Activated CD4-positive, alpha-beta T cell treated with anti-CD3 and anti-CD28 coated beads for 1 hour (primary cell): ENCODE data around the gene RTN4R.

Experiments used
- DNase-seq: peaks from one replicate; pipeline ENCODE4 v3.0.0-alpha.2; 2020

RTN4R gene

DNA sequence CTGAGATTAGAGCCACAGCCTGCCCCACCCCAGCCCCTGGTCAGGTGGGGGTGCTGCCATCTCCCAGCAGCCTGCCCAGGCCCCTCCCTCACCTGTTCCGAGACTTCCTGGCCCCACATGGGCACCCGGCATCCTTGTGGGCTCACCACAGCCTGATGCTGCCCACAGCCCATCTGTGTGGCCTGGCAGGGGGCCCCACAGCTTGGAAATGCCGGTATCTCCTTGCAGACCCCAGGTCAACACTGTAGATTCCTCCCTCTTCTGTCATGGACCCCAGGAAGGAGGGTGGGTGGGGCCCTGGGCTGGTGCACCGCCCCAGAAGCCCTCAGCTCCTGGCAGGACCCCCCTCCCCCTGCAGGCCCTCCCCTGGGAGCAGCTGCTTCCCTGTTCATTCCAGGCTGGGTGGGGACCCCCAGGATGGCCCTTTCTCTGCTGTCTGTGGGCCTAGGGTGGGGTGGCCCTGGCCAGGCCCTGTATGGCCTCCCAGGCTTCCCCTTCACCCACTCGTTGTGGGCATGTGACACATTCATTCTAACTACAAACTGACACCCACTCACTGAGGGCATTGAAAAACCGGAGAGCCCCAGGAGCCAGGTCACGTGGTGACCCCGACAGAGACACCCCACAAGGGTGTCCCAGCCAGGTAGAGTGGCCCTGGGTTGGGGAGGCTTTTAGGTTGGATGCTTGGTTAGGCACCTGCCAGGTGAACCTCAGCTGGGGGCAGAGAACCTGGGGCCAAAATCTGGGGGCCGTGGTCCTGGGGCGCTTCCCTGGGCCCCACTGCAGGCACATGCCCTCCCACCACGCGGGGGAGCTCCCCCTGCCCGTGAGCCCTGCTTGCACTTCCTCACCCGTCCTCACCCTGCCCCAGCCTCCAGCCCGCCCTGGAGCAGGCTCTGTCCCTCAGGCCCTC, 73.2 kb downstream of the RTN4R start:
- no peak for DNase-seq

DNA sequence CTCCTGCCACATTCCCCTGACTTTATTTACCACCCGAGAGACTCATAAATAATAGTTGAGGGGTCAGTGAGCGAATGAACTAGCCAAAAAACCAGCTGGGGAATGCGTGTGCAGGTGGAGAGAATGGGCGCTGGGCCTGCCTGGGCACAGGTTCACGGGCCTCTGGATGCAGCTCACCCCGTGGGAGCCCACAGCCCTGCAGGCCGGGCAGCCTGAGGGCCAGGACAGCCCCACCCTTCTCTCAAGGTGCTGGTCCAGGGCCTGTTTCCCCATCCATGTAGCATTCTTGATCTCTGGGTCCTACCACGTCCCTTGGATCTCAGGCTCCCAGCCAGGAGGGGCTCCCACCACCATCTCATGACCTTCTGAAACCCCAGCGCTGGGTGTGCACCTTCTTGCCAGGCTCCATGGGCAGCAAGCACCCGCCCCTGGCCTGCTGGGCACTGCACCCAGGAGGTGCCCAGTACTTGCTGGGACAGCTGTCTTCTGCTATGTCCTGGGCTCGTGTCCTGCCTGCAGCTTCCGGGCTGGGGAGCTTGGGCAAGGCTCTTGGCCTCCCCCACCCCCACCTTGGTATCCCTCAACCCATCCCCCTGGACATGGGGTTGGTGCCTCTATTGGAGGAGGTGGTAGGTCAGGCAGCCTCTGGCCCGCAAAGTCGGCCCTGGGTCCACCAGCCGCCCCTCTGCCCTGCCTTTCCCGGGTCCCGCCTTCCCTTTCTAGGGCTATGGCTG, 74.2 kb downstream of the RTN4R start:
- no peak for DNase-seq

DNA sequence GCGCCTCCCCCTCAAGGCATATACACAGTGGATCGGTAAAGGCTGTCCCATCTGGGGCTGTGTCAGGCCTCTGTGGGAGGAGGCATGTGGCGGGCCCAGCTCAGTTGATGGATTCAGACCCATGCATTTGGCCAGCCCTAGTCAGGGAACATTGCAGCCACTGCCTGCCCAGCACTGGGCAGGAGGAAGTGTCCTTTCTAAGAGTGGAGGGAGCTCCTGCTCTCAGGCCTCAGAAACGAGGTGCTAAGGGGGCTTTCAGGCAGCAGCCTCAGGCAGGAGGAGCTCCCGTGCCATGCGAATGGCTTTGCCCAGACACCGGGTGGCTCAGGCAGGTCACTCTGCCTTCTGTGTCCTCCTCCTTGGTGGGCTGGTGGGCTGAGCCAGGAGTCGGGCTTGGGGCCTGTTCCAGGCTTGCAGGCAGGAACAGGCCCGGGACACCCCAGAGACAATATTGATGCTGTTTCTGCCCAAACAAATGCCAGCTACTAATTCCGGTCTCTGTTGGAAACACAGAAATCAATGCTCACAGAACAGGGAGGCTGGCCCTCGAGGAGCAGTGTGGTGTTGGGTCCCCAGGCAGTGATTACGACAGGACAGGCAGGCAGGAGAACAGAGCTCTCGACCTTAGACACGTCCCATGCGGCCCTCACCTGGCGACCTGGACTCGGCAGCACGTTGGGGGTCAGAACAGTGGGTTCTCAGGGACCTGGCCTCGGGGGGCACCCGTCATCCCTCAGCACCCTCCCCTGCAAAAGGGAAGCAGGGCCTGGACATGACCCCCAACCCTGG, 75.0 kb downstream of the RTN4R start:
- DNase-seq = no peak

DNA sequence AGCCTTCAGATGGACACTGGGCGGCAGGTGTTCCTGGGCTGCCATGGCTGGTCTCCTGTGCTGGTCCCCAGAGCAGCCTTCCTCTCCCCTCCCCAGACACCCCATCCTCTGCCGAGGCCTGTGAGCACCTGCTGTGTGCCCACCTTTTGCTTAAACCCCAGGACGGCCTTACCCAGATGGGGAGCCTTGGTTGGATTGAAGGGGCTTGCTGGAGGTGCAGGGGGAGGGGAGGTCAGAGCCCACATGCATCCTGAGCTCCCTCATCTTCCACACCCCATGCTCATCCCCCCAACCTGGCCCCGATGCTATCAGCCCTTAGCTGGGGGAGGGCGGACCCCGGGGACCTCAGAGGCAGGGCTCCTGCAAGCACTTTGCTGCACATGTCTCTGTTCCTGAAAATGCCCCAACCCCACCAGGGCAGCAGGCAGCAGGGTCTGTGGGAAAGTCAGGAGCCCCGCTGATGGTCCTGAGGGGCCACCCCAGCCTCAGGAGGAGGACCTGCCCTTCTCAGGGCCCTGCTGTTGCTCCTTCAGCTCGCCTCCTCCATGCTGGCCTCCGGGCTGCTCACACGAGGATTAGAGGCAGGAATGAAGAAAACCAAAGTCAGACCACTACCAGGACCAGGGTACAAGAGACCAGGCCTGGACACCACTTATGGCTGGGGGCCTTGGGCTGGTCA, 75.7 kb downstream of the RTN4R start:
- DNase-seq = no peak

DNA sequence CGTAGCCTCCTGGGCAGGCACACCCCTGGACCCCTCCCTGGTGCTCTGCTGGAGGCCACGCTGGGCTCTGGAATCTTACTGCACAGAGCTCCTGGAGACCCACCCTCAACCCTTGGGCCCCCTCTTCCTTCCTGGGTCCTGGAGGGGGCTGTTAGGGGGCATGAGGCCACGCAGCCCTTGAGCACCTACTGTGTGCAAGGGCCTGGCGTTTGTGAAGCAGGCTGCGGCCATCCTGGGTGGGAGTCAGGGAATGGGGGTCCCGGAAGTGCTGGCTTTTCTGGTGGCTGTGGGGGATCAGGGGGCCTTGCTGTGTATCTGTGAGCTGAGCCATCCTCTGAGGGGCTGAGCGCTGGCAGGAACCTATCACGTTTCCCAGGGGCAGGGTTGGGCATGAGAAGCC, 76.3 kb downstream of the RTN4R start:
- no peak for DNase-seq
